ENCODE measurements around the gene GABRB1.

The GABRB1 gene

DNA sequence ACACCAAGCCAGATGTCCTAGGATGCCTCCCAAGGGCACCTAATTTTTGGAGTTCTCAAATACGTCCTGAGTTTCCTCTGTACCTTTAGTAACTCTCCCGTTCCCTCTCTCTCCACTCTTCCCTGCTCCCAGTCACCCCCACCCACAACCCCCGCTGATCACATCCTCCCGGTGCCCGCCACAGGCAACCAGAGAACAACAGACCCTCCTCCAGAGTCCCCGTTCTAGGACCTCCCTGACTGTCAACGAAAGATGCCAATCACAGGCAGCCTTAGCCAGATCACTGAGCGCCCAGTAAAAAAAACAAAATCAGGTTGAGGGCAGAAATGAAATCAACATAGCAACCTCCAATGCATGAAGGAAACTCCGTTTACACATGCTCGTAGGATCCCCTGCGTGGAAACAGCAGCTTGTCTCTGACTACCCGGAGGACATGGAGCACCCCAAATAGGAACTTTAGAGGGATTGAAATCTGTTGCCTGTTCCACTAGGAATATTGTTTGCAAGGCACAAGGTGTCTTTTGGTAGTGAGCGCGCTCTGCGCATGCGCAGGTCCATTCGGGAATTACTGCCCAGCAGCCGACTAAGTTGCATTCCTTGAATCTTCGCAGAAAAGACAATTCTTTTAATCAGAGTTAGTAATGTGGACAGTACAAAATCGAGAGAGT, at the start of gene GABRB1:
GABRB1 (plus strand) TSS at position 557 of the 668 bp plus-strand sequence.
- peak; percentile 70 for DNase-seq (ENCODE audit: low spot score)

GRCh38 chr4:46984781-46985180, 46.6 kb upstream of the GABRB1 start:
- DNase-seq (ENCODE audit: low spot score): no peak

DNA sequence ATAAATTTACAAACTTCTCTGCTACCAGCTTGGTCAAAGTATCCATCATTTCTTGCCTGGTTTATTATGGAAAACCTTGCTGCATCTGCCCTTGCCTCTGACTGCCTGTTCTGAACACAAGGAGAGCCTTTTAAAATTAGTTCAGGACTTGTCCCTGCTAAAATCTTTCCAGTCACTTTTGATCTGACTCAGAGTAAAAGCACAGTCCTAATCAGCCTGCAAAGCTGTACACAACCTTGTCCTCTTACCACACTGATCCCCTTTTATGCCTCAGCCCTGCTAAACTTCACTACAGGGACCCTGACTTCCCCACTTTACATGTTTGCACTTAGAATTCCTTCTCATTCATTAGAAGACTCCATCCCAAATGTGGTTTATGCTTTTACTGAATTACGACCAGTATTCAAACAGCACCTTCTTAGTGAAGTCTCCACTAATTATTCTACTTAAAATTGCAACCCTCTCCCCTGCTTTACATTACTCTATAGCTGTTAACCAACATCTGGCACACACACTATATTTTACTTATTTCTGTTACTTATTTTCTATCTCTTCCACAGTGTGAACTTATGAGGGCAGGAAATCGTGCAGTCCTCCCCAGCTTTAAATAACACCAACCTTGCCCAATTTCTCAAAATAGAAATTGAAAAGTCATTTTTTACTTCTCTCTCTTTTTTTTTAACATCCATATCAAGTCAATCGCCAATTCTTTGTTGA, 44.3 kb upstream of the GABRB1 start:
- DNase-seq (ENCODE audit: low spot score): no peak

DNA sequence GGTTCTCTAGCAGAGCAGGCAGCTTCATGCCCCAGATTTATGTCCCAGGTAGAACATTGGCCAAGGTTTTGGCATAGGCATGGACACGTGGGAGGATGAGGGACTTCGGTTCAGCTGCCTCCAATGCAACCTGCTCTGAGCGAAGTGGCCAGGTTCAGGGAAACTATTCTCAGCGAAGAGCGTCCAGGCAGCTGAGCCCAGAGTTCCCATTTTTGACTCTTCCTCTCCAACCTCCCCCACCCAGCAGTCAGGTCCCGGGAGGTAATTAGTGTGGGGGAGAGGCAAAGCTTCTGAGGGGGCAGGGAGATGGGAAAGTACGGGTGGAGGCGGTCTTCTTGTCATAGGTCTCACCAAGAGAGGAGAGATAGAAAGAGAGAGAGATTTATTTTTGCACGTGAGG, 39.0 kb upstream of the GABRB1 start:
- DNase-seq (ENCODE audit: low spot score): no peak

DNA sequence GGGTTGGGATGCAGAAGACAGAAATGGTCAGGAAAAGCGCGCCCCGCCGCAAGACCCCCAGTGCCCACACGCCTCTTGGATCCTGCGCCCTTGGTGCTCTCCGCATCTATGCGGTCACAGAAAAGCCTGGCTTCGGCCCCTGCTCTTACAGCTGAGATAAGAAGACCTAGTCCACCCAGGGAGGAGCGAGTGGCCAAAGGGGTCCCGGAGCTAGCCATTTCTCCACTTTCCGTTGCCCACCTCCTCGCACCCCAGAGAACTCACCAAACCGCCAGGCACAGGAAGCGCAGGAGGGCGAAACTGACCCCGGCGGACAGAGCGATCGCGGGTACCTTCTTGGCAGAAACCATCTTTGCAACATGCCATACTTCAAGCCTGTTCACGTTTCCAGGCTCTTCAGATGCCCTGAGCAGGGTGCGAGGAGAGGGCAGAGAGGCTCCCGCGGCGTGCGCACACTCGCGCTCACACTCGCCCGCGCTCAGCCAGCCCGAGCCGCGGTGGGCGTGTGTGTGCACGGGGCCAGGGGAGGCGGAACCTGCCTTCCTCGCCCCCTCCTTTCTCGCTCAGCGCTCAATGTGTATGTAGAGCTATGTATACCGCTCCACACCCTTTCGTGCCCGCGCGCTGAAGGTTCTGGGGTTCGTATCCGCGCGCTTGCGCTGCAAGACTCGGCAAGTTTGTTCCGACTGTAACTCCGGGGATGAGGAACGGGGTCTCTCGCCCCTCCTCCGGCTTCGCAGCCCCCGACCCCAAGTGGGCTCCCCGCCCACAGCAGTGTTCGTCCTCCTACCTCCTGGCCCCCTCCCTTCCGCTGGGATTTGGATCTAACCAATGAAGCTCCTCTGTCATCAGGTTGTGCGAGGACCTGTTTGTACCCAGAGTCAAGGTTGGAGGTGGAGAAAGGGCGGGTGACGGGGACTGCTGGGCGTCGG, 38.0 kb upstream of the GABRB1 start, which contains the start of gene GABRA4:
GABRA4 (minus strand) TSS at position 507 of the 932 bp plus-strand sequence; CDS start at position 350, 157 bp downstream.
- DNase-seq (ENCODE audit: low spot score): no peak

DNA sequence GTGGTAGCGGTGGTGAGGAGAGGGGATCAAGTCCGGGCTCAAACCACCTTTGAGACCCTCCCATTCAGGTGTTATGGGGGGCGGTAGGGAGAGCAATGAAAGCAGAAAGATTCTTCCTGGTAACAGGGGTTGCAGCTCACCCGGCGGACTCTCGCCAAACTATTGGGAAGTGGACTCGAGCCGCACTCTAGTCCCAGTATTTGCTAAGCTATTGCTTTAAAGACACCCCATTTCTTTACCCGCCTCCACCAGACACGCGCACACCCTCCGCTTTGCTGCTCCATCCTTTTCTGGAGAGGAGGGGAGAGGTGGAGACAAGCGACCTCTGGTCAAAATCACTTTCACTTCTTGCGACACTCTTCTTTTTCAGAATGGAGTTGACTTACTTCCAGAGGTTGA, 37.4 kb upstream of the GABRB1 start:
- DNase-seq (ENCODE audit: low spot score): no peak

DNA sequence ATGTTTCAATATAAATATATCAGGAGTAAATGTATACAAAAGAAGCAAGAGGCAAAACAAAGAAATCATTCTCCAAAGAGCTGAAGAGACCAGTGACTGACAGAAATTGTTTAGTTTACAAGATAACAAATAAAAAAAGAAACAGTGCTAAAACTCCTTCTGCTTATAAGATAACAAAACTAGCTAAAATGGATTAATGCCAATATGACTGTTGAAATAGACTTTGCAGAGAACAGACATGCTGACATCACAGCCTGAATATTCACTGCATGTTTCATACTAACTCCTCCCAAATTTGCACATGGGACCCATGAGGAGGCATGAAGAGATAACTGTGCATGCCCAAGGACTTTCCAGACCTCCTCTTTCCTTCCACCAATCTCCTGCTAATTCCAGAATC, 31.8 kb upstream of the GABRB1 start:
- no peak for DNase-seq (ENCODE audit: low spot score)

DNA sequence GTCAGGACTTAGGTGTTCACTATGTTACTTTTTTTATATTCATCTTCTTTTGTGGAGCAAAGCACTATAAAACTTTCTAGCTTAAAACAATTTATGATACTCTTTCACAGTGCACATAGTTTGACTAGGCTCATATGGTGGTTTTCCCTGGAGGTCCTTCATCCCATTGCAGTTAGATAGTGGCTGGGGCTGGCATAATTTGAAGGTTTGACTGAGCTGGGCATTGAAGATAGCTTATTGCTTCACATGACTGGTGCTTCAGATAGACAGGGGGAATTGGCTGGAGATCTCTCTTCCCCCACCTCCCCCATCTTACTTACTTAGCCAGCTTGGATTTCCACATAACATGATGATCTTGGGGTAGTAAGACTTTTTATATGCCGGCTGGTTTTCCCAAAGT, 31.0 kb upstream of the GABRB1 start:
- no peak for DNase-seq (ENCODE audit: low spot score)

DNA sequence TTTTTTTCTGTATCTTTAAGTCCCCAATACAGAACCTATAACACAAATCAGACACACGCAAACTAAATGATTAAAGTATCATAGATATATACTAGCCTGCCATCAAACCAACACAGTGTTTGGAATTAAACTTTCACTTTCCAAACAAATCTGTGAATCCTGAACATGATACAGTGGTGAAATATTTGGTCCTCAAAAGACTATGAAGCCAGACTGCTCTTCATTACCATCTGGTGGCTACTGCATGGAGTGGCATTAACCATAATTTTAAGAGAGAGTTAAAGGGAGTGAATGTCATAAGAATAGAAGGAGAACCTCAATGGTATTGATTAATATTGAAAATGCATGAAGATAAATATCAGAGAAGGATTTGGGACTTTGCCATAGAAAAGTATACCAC, 28.8 kb upstream of the GABRB1 start:
- DNase-seq (ENCODE audit: low spot score): no peak

GRCh38 chr4:47010347-47010911, 20.9 kb upstream of the GABRB1 start:
- no peak for DNase-seq (ENCODE audit: low spot score)

- no peak for DNase-seq (ENCODE audit: low spot score)
Observed at GRCh38 chr4:47010912-47011446, 20.4 kb upstream of the GABRB1 start.

DNA sequence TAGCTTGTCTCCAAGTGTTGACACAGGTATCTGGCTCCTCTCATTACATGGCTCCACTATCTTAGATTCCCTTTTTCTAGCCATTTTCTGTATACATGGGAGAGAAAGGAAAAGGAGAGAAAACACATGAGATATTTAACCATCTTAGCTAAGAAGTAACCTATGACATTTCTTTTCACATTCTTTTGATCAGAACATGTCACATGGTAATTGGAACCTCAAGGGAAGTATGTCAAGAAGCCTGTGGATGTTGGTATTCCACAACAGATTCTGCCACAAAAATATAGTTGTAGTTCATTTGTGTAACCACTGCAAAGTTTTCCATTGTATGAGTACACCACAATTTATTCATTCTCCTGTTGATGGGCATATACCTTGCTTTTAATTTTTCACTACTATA, 18.7 kb upstream of the GABRB1 start:
- no peak for DNase-seq (ENCODE audit: low spot score)

GRCh38 chr4:47013373-47013772, 18.0 kb upstream of the GABRB1 start:
- DNase-seq (ENCODE audit: low spot score): no peak

DNA sequence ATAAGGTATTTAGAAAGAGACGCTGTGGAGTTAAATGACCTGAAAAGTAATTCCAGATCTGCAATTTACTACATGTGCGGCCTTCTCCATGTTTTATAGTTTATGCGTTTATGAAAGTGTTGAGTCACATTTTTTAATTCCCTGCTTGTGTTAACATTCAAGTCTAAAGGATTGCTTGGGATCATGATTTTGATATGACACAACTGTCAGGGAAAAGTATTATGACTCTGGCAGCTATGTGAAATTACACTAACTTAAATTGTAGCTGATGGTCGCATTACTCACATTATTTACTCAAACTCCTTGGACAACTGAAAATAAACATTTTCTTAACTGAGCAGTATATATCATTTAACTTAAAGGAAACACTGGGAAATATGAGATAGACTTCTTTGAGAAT, 14.3 kb upstream of the GABRB1 start:
- DNase-seq (ENCODE audit: low spot score): no peak

GRCh38 chr4:47017494-47017893, 13.9 kb upstream of the GABRB1 start:
- DNase-seq (ENCODE audit: low spot score): no peak

GRCh38 chr4:47031751-47032404, 511 bp downstream of the GABRB1 start:
- DNase-seq (ENCODE audit: low spot score): no peak

GRCh38 chr4:47032405-47033106, 1.2 kb downstream of the GABRB1 start:
- DNase-seq (ENCODE audit: low spot score): peak; percentile 80

GRCh38 chr4:47038263-47038662, 6.9 kb downstream of the GABRB1 start:
- no peak for DNase-seq (ENCODE audit: low spot score)

DNA sequence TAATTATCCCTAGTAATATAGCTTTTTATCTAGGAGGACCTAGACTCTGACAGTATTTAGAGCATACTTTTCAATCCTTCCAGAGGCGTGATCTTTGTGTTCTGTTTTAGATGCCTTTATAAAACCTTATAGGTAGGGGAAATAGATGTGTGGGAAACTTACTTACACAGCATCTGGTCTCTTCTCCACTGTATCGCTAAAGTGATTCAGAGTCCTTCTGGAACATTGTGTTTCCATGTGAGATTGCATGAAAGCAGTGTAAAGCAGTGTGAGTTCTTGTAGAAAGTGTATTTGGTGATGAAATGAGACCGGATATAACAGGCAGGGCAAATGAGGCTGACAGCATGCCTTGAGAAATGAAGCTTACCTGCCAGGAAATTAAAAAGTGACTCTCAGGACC, 9.5 kb downstream of the GABRB1 start:
- no peak for DNase-seq (ENCODE audit: low spot score)

DNA sequence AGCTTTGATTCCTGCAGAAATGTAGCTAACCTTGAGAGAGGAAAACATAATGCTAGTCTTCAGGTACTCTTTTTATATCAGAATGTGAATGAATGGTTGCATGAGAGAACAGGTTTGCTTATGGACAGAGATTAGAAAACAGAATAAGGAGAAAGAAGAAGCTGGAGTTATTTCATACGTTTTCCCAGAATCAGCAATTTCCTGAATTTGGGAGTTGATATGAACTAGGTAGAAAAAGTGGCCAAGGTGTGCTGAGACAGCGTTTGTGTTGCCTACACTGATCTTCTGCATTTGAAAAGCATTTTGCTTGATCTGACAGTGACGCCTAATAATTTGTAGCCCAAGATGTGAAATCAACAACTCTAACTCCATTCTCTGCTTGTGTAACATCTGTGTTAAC, 12.5 kb downstream of the GABRB1 start:
- no peak for DNase-seq (ENCODE audit: low spot score)

- DNase-seq (ENCODE audit: low spot score): no peak
Observed at GRCh38 chr4:47045261-47045660, 13.9 kb downstream of the GABRB1 start.
